H1 (cell line): Measurements from ENCODE around the gene PROM2. TPM values are rescaled to one million over a fixed set of nuclear protein-coding genes. Genes with fewer than 3 reads are reported as not detected.
A peak's percentile ranks its signal among the peaks of the same experiment; 100 is the strongest.

Experiments used
- CTCF ChIA-PET: fragments of 300-600 bp; sonication (Branson Sonifier 250); formaldehyde crosslinking; loops from one replicate; lab custom pipeline; 2021; ENCODE audit not compliant: partially characterized antibody; lab: Charles Lee
- POLR2A ChIA-PET: fragments of 300-600 bp; sonication (Branson Sonifier 250); formaldehyde crosslinking; loops from one replicate; lab custom pipeline; 2021; ENCODE audit warnings: inconsistent platforms; ENCODE audit not compliant: partially characterized antibody; lab: Charles Lee
- DNase-seq, 2 experiments: peaks; one replicate each; pipeline versions ENCODE4 v3.0.0 to v3.0.0-alpha.2; 2010 to 2022; ENCODE audit warnings: low spot score in 2 of 2, low read depth in 1 of 2, mixed read lengths in 1 of 2
- FAIRE-seq: peaks from 2 replicates; lab custom pipeline; 2011; peaks lifted over from hg19 to GRCh38; lab: Jason Lieb, UNC
- H2AFZ ChIP-seq: 2 replicates; pipeline ENCODE4 v1.8.1; 2012; ENCODE audit warnings: low read length, inconsistent platforms
- H2AK5ac ChIP-seq: 2 replicates; pipeline ENCODE4 v1.6.1; 2013; ENCODE audit warnings: low read depth, low read length
- H2BK120ac ChIP-seq: replicated peaks from 2 replicates; pipeline ENCODE3; 2013; ENCODE audit warnings: low read depth, low read length, inconsistent platforms
- H2BK12ac ChIP-seq: 2 replicates; pipeline ENCODE4 v1.6.1; 2013; ENCODE audit warnings: low read depth, low read length
- H2BK15ac ChIP-seq: 2 replicates; pipeline ENCODE4 v1.6.1; 2013; ENCODE audit warnings: low read length
- H2BK20ac ChIP-seq: 2 replicates; pipeline ENCODE4 v1.6.1; 2013; ENCODE audit warnings: low read length
- H2BK5ac ChIP-seq: 2 replicates; pipeline ENCODE4 v1.6.1; 2013; ENCODE audit warnings: low read depth, low read length
- H3K14ac ChIP-seq: 2 replicates; pipeline ENCODE4 v1.6.1; 2013; ENCODE audit warnings: inconsistent platforms; ENCODE audit not compliant: insufficient read length
- H3K18ac ChIP-seq: 2 replicates; pipeline ENCODE4 v1.6.1; 2013; ENCODE audit warnings: low read length; ENCODE audit errors: extremely low read depth
- H3K23ac ChIP-seq: 2 replicates; pipeline ENCODE4 v1.6.1; 2013; ENCODE audit warnings: inconsistent platforms; ENCODE audit not compliant: insufficient read length
- H3K23me2 ChIP-seq: 2 replicates; pipeline ENCODE4 v1.6.1; 2013; ENCODE audit warnings: low read depth, low read length
- H3K27ac ChIP-seq: 2 replicates; pipeline ENCODE4 v1.6.1; 2011; ENCODE audit warnings: low read depth, low read length, inconsistent platforms
- H3K27me3 ChIP-seq, 4 experiments: replicated peaks in 1 of 4; 1 replicate in 1 of 4; 2 replicates in 3 of 4; pipeline versions ENCODE4 v1.6.1 to v1.8.1; 2011 to 2013; ENCODE audit warnings: low read length in 3 of 4, mild to moderate bottlenecking in 3 of 4, inconsistent platforms in 2 of 4, mixed read lengths in 2 of 4, moderate library complexity in 1 of 4; ENCODE audit not compliant: control insufficient read depth in 3 of 4, insufficient read depth in 3 of 4; ENCODE audit errors: extremely low read depth in 1 of 4
- H3K36me3 ChIP-seq, 4 experiments: 2 replicates each; pipeline versions ENCODE4 v1.6.1 to v1.8.1; 2011 to 2013; ENCODE audit warnings: mild to moderate bottlenecking in 4 of 4, low read length in 3 of 4, moderate library complexity in 2 of 4, control low read depth in 1 of 4, inconsistent platforms in 1 of 4; ENCODE audit not compliant: insufficient read depth in 4 of 4, control insufficient read depth in 2 of 4
- H3K4ac ChIP-seq: replicated peaks from 2 replicates; pipeline ENCODE3; 2013; ENCODE audit warnings: low read length, low read depth, mixed read lengths, inconsistent platforms; ENCODE audit not compliant: insufficient read length
- H3K4me1 ChIP-seq, 4 experiments: replicated peaks in 1 of 4; 1 replicate in 1 of 4; 2 replicates in 3 of 4; pipeline versions ENCODE4 v1.6.1 to v1.8.1; 2011 to 2013; ENCODE audit warnings: low read length in 3 of 4, inconsistent platforms in 2 of 4, mixed read lengths in 1 of 4; ENCODE audit not compliant: insufficient read depth in 4 of 4, control insufficient read depth in 3 of 4
- H3K4me2 ChIP-seq, 2 experiments: 2 replicates each; pipeline versions ENCODE4 v1.6.1 to v1.8.1; 2011 to 2013; ENCODE audit warnings: low read depth in 2 of 2, low read length in 2 of 2, control low read depth in 1 of 2, inconsistent platforms in 1 of 2, mild to moderate bottlenecking in 1 of 2; ENCODE audit not compliant: insufficient read depth in 1 of 2
- H3K4me3 ChIP-seq, 4 experiments: fragments of 200-600, 300-600 bp in 1 of 4; sonication (generic), shearing (Covaris generic), sonication (Bioruptor Twin) in 1 of 4; 2 replicates each; pipeline versions ENCODE4 v1.5.1 to v1.8.1; 2011 to 2016; ENCODE audit warnings: low read length in 4 of 4, low read depth in 3 of 4, control low read depth in 2 of 4, inconsistent platforms in 2 of 4, mild to moderate bottlenecking in 2 of 4, mixed read lengths in 1 of 4, moderate library complexity in 1 of 4; ENCODE audit not compliant: insufficient read depth in 2 of 4; ENCODE audit errors: extremely low read depth in 1 of 4
- H3K56ac ChIP-seq: replicated peaks from 2 replicates; pipeline ENCODE3; 2013; ENCODE audit warnings: low read depth, mild to moderate bottlenecking, mixed read lengths, low read length, inconsistent platforms; ENCODE audit not compliant: insufficient read length
- H3K79me1 ChIP-seq: 2 replicates; pipeline ENCODE4 v1.6.1; 2013; ENCODE audit warnings: low read depth, low read length, control low read depth
- H3K79me2 ChIP-seq, 2 experiments: 2 replicates each; pipeline versions ENCODE4 v1.6.1 to v1.8.1; 2012 to 2013; ENCODE audit warnings: low read length in 2 of 2, mild to moderate bottlenecking in 2 of 2, inconsistent platforms in 1 of 2; ENCODE audit not compliant: insufficient read depth in 2 of 2, control insufficient read depth in 1 of 2
- H3K9ac ChIP-seq, 4 experiments: replicated peaks in 1 of 4; 1 replicate in 1 of 4; 2 replicates in 3 of 4; pipeline versions ENCODE4 v1.6.1 to v1.8.1; 2011 to 2013; ENCODE audit warnings: low read depth in 3 of 4, low read length in 3 of 4, control low read depth in 2 of 4, mild to moderate bottlenecking in 2 of 4, moderate library complexity in 2 of 4, inconsistent platforms in 1 of 4; ENCODE audit errors: extremely low read depth in 1 of 4
- H3K9me3 ChIP-seq, 2 experiments: 2 replicates each; pipeline versions ENCODE4 v1.6.1 to v1.8.1; 2012 to 2013; ENCODE audit warnings: mild to moderate bottlenecking in 2 of 2, moderate library complexity in 2 of 2, control low read depth in 1 of 2, inconsistent platforms in 1 of 2, low read depth in 1 of 2, low read length in 1 of 2, mixed read lengths in 1 of 2; ENCODE audit not compliant: insufficient read depth in 2 of 2
- H4K20me1 ChIP-seq, 2 experiments: replicated peaks in 1 of 2; 2 replicates each; pipeline versions ENCODE3 to v1.8.1; 2011 to 2013; ENCODE audit warnings: inconsistent platforms in 2 of 2, low read length in 2 of 2, mild to moderate bottlenecking in 1 of 2; ENCODE audit not compliant: insufficient read depth in 2 of 2, control insufficient read depth in 1 of 2
- H4K5ac ChIP-seq: 2 replicates; pipeline ENCODE4 v1.6.1; 2013; ENCODE audit warnings: low read length, low read depth, mixed read lengths, inconsistent platforms; ENCODE audit not compliant: insufficient read length
- H4K8ac ChIP-seq: 2 replicates; pipeline ENCODE4 v1.8.0; 2013; ENCODE audit warnings: mild to moderate bottlenecking, moderate library complexity, low read length, inconsistent platforms; ENCODE audit not compliant: insufficient read depth; ENCODE audit errors: extremely low read depth
- H4K91ac ChIP-seq: replicated peaks from 2 replicates; pipeline ENCODE3; 2013; ENCODE audit warnings: low read length, mixed read lengths, inconsistent platforms; ENCODE audit not compliant: insufficient read length
- BRCA1 ChIP-seq: IDR thresholded peaks from 2 replicates; pipeline ENCODE4 v1.6.1; 2012; ENCODE audit warnings: low read depth, low read length, improper control_type of control experiment
- CEBPB ChIP-seq: IDR thresholded peaks from 2 replicates; pipeline ENCODE4 v1.6.1; 2012; ENCODE audit warnings: low read depth, low read length
- EZH2 ChIP-seq: fragments of 200-600 bp; sonication (generic); IDR thresholded peaks from 2 replicates; pipeline ENCODE4 v1.7.1; 2012; ENCODE audit warnings: low read depth, mild to moderate bottlenecking, moderate library complexity, low read length, inconsistent platforms; ENCODE audit not compliant: severe bottlenecking
- GABPA ChIP-seq: IDR thresholded peaks from 2 replicates; pipeline ENCODE4 v1.6.1; 2011; ENCODE audit warnings: mild to moderate bottlenecking, low read length, moderate library complexity, borderline replicate concordance; ENCODE audit not compliant: insufficient read depth
- RAD21 ChIP-seq, 2 experiments: IDR thresholded peaks in 1 of 2; conservative IDR thresholded peaks in 1 of 2; 2 replicates each; pipeline ENCODE4 v1.6.1; 2011; ENCODE audit warnings: low read depth in 2 of 2, low read length in 2 of 2, improper control_type of control experiment in 1 of 2, inconsistent platforms in 1 of 2, mild to moderate bottlenecking in 1 of 2, moderate library complexity in 1 of 2
- SP1 ChIP-seq: IDR thresholded peaks from 2 replicates; pipeline ENCODE4 v1.6.1; 2011; ENCODE audit warnings: low read depth, low read length
- SP4 ChIP-seq: IDR thresholded peaks from 2 replicates; pipeline ENCODE4 v1.6.1; 2012; ENCODE audit warnings: low read length, inconsistent platforms
- TEAD4 ChIP-seq: IDR thresholded peaks from 2 replicates; pipeline ENCODE4 v1.6.1; 2012; ENCODE audit warnings: low read depth, low read length, inconsistent platforms, mixed read lengths
- WGBS, 2 experiments: shearing (Covaris generic) in 1 of 2; methylation state at CpG; one replicate each; pipeline versions ENCODE4 v1.1.6 to v1.1.7; 2013 to 2015; ENCODE audit warnings: low lambda C conversion rate in 2 of 2, mixed read lengths in 2 of 2, inconsistent platforms in 1 of 2, low coverage in 1 of 2, missing lambda C conversion rate in 1 of 2; ENCODE audit not compliant: insufficient replicate concordance in 2 of 2, insufficient coverage in 1 of 2, insufficient read length in 1 of 2; ENCODE audit errors: extremely low coverage in 1 of 2, missing lambda C conversion rate in 1 of 2; 5-methylcytosine and 5-hydroxymethylcytosine counted together
- polyA plus RNA-seq, 7 experiments: library from polyadenylated mRNA; depleted of rRNA in 3 of 7; stranded (reverse) in 5 of 7; unstranded in 2 of 7; fragments of >200 nt in 5 of 7; fragments of 200-250 nt in 2 of 7; gene quantifications; 1 replicate in 5 of 7; 2 replicates in 1 of 7; 4 replicates in 1 of 7; pipeline versions ENCODE4 v1.2.1 to v1.2.3, GENCODE V29; 2011 to 2013; ENCODE audit warnings: missing spikeins in 2 of 7, mixed read lengths in 2 of 7
- total RNA-seq: library from RNA; stranded (reverse); fragmentation: NEBNext Ultra II Directional; extraction: Animal tissue kit (Norgen Biotek cat#: 25700); gene quantifications from 2 replicates; pipeline ENCODE4 v1.2.1, GENCODE V29; 2021

The PROM2 gene
- total and polyA plus RNA-seq, 2 of the 8 experiments (the other 6 are each of a cell fraction or from before 2014, with no cell fraction given) = 1.6 to 3.8 TPM

DNA sequence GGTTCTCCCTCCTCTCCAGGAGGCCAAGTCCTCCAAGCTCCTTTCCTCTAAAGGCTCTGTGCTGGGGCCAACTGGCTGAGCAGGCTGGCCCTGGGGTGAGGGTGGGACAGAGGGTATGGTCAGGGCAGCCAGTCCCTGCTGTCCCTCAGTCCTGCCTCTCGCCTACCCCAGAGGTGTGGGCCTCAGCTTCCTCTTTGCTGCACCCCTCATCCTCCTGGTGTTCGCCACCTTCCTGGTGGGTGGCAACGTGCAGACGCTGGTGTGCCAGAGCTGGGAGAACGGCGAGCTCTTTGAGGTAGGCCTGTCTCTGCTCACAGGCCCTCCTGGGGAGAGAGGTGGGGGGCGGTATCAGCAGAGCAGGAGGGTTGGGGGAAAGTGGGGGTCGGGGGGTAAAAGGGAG lies 6.8 kb downstream of the PROM2 start:
- WGBS, 2 experiments = 85% methylated on average over 7 of the region's 8 CpGs; no CpG with 5 or more reads in 1 of the 2 experiments
- H3K9ac ChIP-seq = no peak overlapping the region
- FAIRE-seq = no peak

More for the DNA sequence above, 6.8 kb downstream of the PROM2 start:
- H4K5ac ChIP-seq = no peak overlapping the region
- H4K20me1 ChIP-seq = no peaks in the 10 kb centered on the region
- no peaks in the 10 kb centered on the region for H3K27me3 ChIP-seq
- ChIA-PET CTCF (no interaction called here), POLR2A (no interaction called here)
- H3K23me2 ChIP-seq = no peaks in the 10 kb centered on the region
- H3K9me3 ChIP-seq = peaks cover 64 to 98% of the 10 kb centered on the region in 2 experiments
- H3K79me1 ChIP-seq = no peaks in the 10 kb centered on the region
- no peak overlapping the region for H3K27ac ChIP-seq
- no peak overlapping the region for H2BK12ac ChIP-seq
- H3K56ac ChIP-seq = no peak overlapping the region
- peaks cover 0 to 12% (median 0%) of the 10 kb centered on the region in 4 experiments; a peak in 2 of 7 replicates for H3K4me1 ChIP-seq
- no peak overlapping the region for H2BK20ac ChIP-seq
- no peaks in the 10 kb centered on the region for H3K79me2 ChIP-seq
- H3K4me2 ChIP-seq = no peak overlapping the region
- no peak overlapping the region for H3K18ac ChIP-seq
- DNase-seq = no peak
- H3K14ac ChIP-seq = no peak overlapping the region
- no peak overlapping the region for H3K4ac ChIP-seq
- no peak overlapping the region for H2BK5ac ChIP-seq
- H3K23ac ChIP-seq = no peak overlapping the region
- no peak overlapping the region for H2AK5ac ChIP-seq
- no peak overlapping the region for H2BK120ac ChIP-seq
- H3K4me3 ChIP-seq = no peak overlapping the region
- H4K91ac ChIP-seq = no peak overlapping the region
- no peak overlapping the region for H2BK15ac ChIP-seq
- TF ChIP-seq GABPA (no peak), BRCA1 (no peak), SP1 (no peak), RAD21 (IDR thresholded peaks at IDR 0.05 in 1 of 2, conservative IDR thresholded peaks at IDR 0.05 in 1 of 2; ENCODE audit: low read depth in 2 of 2, low read length in 2 of 2) (no peak), CEBPB (no peak), EZH2 (no peak), TEAD4 (no peak), SP4 (no peak)
- peak overlapping the region; percentile 71; the same call in 1 of the 2 replicates for H4K8ac ChIP-seq
- no peak overlapping the region for H2AFZ ChIP-seq
- no peaks in the 10 kb centered on the region for H3K36me3 ChIP-seq
